Keratinocyte (primary cell): ENCODE data around the gene APP.

Source experiments
- EZH2 ChIP-seq: IDR thresholded peaks from one replicate; pipeline ENCODE4 v1.6.1; 2012; ENCODE audit warnings: inconsistent platforms, mild to moderate bottlenecking, low read length, moderate library complexity
- TF ChIP-seq, protein P1 (sequence below), 3 experiments: IDR thresholded peaks in 1 of 3; conservative IDR thresholded peaks in 1 of 3; optimal IDR thresholded peaks in 1 of 3; 2 replicates in 2 of 3; 3 replicates in 1 of 3; pipeline versions ENCODE3 to v1.5.1; 2011; ENCODE audit warnings: low read length in 3 of 3, mild to moderate bottlenecking in 3 of 3, moderate library complexity in 2 of 3, control low read depth in 1 of 3, inconsistent platforms in 1 of 3; ENCODE audit not compliant: insufficient read depth in 2 of 3; ENCODE audit errors: extremely low read depth in 1 of 3

DNA sequence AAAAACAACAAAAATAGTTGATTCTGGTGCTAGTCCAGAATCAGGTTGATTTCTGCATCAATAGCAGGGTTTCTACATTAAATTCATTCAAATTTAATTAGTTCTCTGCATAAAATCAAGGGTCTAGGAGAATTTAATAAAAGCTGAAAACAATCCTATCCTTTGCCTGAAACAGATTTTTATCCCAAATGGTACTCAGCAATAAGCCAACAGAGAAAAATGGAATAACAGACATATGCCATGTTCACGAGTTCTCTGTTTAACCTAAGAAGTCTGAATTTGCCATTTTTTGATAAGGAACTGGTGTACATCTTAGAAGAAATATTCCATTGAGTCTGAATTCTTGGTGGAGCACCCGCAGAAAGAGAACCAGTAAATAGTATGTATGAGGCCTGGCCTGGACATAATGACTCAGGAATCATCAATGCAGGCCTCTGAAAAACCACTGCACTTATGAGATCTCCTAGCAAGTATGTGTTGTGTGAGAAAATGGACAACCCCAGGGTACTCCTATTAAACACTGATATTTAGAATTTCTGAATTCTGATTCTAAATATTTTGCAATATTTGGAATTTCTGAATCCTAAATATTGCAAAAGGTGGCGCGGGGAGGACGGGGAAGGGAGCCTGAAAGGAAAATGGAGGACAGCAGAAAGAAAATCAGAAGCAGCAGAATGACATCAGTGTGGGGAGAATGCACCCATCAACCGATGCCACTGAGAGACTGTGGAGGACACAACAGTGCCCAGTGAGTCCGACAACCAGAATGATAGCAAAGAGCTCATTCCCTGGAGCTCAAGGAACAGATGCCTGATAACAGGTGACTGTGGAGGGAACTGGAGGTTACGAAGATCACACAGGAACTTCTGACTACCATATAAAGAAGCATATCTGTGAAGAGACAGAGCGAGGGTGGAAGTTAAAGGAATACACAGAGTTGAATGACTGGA lies 97.6 kb downstream of the APP start:
- TF ChIP-seq, protein P1, sequence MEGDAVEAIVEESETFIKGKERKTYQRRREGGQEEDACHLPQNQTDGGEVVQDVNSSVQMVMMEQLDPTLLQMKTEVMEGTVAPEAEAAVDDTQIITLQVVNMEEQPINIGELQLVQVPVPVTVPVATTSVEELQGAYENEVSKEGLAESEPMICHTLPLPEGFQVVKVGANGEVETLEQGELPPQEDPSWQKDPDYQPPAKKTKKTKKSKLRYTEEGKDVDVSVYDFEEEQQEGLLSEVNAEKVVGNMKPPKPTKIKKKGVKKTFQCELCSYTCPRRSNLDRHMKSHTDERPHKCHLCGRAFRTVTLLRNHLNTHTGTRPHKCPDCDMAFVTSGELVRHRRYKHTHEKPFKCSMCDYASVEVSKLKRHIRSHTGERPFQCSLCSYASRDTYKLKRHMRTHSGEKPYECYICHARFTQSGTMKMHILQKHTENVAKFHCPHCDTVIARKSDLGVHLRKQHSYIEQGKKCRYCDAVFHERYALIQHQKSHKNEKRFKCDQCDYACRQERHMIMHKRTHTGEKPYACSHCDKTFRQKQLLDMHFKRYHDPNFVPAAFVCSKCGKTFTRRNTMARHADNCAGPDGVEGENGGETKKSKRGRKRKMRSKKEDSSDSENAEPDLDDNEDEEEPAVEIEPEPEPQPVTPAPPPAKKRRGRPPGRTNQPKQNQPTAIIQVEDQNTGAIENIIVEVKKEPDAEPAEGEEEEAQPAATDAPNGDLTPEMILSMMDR (optimal IDR thresholded peaks at IDR 0.05 in 1 of 3, IDR thresholded peaks at IDR 0.05 in 1 of 3, conservative IDR thresholded peaks at IDR 0.05 in 1 of 3; ENCODE audit: extremely low read depth in 1 of 3, insufficient read depth in 2 of 3, low read length in 3 of 3), result no peak
- no peak for TF ChIP-seq EZH2
